ENCODE data around the gene BORCS8.
A peak's percentile ranks its signal among the peaks of the same experiment; 100 is the strongest.

- peak; percentile 52 for TF ChIP-seq POLR2A (IDR thresholded peaks at IDR 0.05)
- TF ChIP-seq CTCF (IDR thresholded peaks at IDR 0.05) = no peak
These were observed at the start of gene BORCS8, which contains the start of gene RFXANK for GRCh38 chr19:19192078-19192882.

Measured in ovary (tissue), 3 donors.